PC-9 (cell line): Measurements from ENCODE around the gene PCNX3. TPM values are rescaled to one million over a fixed set of nuclear protein-coding genes. Genes with fewer than 3 reads are reported as not detected.

Source experiments
- BruUV-seq: library from RNA; stranded (reverse); fragments of 400-500 nt; replicated peaks from 2 replicates; lab custom pipeline; 2021; lab: Mats Ljungman, UMichigan
- CTCF ChIA-PET: fragments of 300-600 bp; sonication (Branson Sonifier 250); formaldehyde crosslinking; loops from one replicate; lab custom pipeline; 2022; ENCODE audit warnings: antibody characterized with exemption; lab: Charles Lee
- POLR2A ChIA-PET: fragments of 300-600 bp; sonication (Branson Sonifier 250); formaldehyde crosslinking; loops from one replicate; lab custom pipeline; 2022; ENCODE audit warnings: antibody characterized with exemption; ENCODE audit not compliant: unreplicated experiment; lab: Charles Lee
- DNase-seq, 2 experiments: peaks; one replicate each; pipeline versions ENCODE4 v3.0.0 to v3.0.0-alpha.2; 2015 to 2022; ENCODE audit warnings: mixed read lengths in 1 of 2
- H2AFZ ChIP-seq: fragments of 200-600 bp; sonication (generic); 2 replicates; pipeline ENCODE4 v1.8.1; 2017; ENCODE audit warnings: antibody characterized with exemption
- H3F3A ChIP-seq: fragments of 200-600 bp; sonication (generic); 2 replicates; pipeline ENCODE4 v1.8.1; 2017; ENCODE audit warnings: antibody characterized with exemption, mild to moderate bottlenecking, low read depth; ENCODE audit not compliant: insufficient read depth
- H3K27ac ChIP-seq: fragments of 200-600 bp; sonication (generic); 2 replicates; pipeline ENCODE4 v1.6.1; 2016; ENCODE audit warnings: mixed run types
- H3K27me3 ChIP-seq: fragments of 200-600 bp; sonication (generic); 2 replicates; pipeline ENCODE4 v1.6.1; 2016; ENCODE audit warnings: low read depth, mixed run types; ENCODE audit not compliant: insufficient read depth
- H3K36me3 ChIP-seq: fragments of 200-600 bp; sonication (generic); 2 replicates; pipeline ENCODE4 v1.6.1; 2016; ENCODE audit warnings: low read depth, mixed run types
- H3K4me1 ChIP-seq: fragments of 200-600 bp; sonication (generic); replicated peaks from 2 replicates; pipeline ENCODE4 v1.6.1; 2016; ENCODE audit warnings: mixed run types; ENCODE audit not compliant: insufficient read depth
- H3K4me2 ChIP-seq: fragments of 200-600 bp; sonication (generic); 2 replicates; pipeline ENCODE4 v1.6.1; 2017; ENCODE audit warnings: mixed run types
- H3K4me3 ChIP-seq: fragments of 200-600 bp; sonication (generic); 2 replicates; pipeline ENCODE4 v1.6.1; 2016; ENCODE audit warnings: mixed run types
- H3K79me2 ChIP-seq: fragments of 200-600 bp; sonication (generic); 2 replicates; pipeline ENCODE4 v1.6.1; 2017; ENCODE audit warnings: low read depth, mixed run types
- H3K9me2 ChIP-seq: fragments of 200-600 bp; sonication (generic); 2 replicates; pipeline ENCODE4 v1.8.1; 2017; ENCODE audit warnings: mild to moderate bottlenecking; ENCODE audit not compliant: insufficient read depth
- H3K9me3 ChIP-seq: fragments of 200-600 bp; sonication (generic); 2 replicates; pipeline ENCODE4 v1.8.1; 2016; ENCODE audit warnings: low read depth; ENCODE audit not compliant: insufficient read depth
- H4K20me1 ChIP-seq: fragments of 200-600 bp; sonication (generic); 2 replicates; pipeline ENCODE4 v1.8.1; 2017; ENCODE audit not compliant: insufficient read depth
- EZH2 ChIP-seq: fragments of 200-600 bp; sonication (generic); IDR thresholded peaks from 2 replicates; pipeline ENCODE4 v1.8.0; 2017; ENCODE audit warnings: antibody characterized with exemption, low read depth
- intact Hi-C: fragments of 100-400 bp; cut with micrococcal nuclease; formaldehyde crosslinking; loops from one replicate; pipeline ENCODE4 v1.10.0; 2022; ENCODE audit not compliant: unreplicated experiment
- total RNA-seq: library from RNA; stranded (reverse); gene quantifications from 2 replicates; pipeline ENCODE4 v1.2.3, GENCODE V29; 2021
- TF ChIP-seq, protein P1 (sequence below): fragments of 200-600 bp; sonication (generic); conservative IDR thresholded peaks from 2 replicates; pipeline ENCODE4 v1.6.1; 2017; ENCODE audit warnings: mixed run types, antibody characterized with exemption, mild to moderate bottlenecking, moderate library complexity

PCNX3 gene
- total RNA-seq, 1 experiment from 2014 or later = 76.9 TPM

DNA sequence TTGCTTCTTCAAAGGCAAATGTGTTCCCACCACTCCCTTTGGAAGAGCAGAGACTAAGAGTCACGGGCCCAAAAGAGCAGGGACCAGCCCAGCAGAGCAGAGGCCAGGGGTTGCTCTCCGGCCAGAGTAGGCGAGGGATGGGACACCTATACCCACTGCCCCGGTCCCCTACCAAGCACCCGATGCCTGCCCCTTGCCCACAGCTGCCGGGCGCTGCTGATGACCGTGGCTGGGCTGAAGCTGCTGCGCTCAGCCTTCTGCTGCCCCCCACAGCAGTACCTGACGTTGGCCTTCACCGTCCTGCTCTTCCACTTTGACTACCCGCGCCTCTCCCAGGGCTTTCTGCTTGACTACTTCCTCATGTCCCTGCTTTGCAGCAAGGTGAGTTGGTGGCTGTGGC is 11.6 kb downstream of the PCNX3 start:
- Histone ChIP-seq H3K4me3 (no peak overlapping the region), H3K36me3 (peaks cover 47% of the 10 kb centered on the region), H3K9me3 (no peaks in the 10 kb centered on the region), H3K27me3 (no peaks in the 10 kb centered on the region), H4K20me1 (peaks cover 24% of the 10 kb centered on the region), H3K27ac (no peak overlapping the region), H3K4me1 (no peaks in the 10 kb centered on the region), H2AFZ (no peak overlapping the region), H3F3A (peaks cover 4% of the 10 kb centered on the region; the same call in 1 of the 2 replicates), H3K79me2 (no peaks in the 10 kb centered on the region), H3K4me2 (no peak overlapping the region), H3K9me2 (no peaks in the 10 kb centered on the region)
- no peak for TF ChIP-seq EZH2
- TF ChIP-seq, protein P1, sequence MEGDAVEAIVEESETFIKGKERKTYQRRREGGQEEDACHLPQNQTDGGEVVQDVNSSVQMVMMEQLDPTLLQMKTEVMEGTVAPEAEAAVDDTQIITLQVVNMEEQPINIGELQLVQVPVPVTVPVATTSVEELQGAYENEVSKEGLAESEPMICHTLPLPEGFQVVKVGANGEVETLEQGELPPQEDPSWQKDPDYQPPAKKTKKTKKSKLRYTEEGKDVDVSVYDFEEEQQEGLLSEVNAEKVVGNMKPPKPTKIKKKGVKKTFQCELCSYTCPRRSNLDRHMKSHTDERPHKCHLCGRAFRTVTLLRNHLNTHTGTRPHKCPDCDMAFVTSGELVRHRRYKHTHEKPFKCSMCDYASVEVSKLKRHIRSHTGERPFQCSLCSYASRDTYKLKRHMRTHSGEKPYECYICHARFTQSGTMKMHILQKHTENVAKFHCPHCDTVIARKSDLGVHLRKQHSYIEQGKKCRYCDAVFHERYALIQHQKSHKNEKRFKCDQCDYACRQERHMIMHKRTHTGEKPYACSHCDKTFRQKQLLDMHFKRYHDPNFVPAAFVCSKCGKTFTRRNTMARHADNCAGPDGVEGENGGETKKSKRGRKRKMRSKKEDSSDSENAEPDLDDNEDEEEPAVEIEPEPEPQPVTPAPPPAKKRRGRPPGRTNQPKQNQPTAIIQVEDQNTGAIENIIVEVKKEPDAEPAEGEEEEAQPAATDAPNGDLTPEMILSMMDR = no peak
- ChIA-PET CTCF (no interaction called here), POLR2A (no interaction called here)
- no TSS peak for BruUV-seq
- intact Hi-C loops = no loop called here
- DNase-seq = no peak

DNA sequence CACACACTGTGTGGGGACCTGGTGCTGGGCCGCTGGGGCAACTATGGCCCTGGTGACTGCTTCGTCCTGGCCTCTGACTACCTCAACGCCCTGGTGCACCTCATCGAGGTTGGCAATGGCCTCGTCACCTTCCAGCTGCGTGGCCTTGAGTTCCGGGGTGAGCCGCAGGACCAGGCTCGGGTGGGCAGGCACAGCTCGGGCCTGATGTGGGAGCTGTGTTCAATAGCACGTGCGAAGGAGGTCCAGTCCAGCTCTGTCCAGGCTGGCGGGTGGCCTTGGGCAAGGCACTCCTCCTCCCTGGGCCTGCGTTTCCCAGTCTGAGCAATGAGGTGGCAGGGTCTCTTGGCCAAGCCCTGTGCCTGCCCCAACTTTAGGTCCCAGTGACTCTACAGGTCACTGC is 14.0 kb downstream of the PCNX3 start:
- Histone ChIP-seq H3K9me3 (no peaks in the 10 kb centered on the region), H3K27ac (no peak overlapping the region), H3K4me3 (no peak overlapping the region), H3K79me2 (no peaks in the 10 kb centered on the region), H3K36me3 (peaks cover 40% of the 10 kb centered on the region), H3K4me1 (no peaks in the 10 kb centered on the region), H3K4me2 (no peak overlapping the region), H4K20me1 (peaks cover 13% of the 10 kb centered on the region), H3K27me3 (no peaks in the 10 kb centered on the region), H3F3A (peaks cover 4% of the 10 kb centered on the region; the same call in 1 of the 2 replicates), H2AFZ (no peak overlapping the region), H3K9me2 (no peaks in the 10 kb centered on the region)
- no peak for TF ChIP-seq EZH2
- TF ChIP-seq, protein P1 = no peak
- intact Hi-C loops = no loop called here
- POLR2A ChIA-PET = interaction anchor here (0.6 kb wide), 1 partner anchor 76 kb away, joined by 6 read pairs; no protein-coding TSS in a partner anchor
- CTCF ChIA-PET = no interaction called here
- no TSS peak for BruUV-seq
- no peak for DNase-seq

DNA sequence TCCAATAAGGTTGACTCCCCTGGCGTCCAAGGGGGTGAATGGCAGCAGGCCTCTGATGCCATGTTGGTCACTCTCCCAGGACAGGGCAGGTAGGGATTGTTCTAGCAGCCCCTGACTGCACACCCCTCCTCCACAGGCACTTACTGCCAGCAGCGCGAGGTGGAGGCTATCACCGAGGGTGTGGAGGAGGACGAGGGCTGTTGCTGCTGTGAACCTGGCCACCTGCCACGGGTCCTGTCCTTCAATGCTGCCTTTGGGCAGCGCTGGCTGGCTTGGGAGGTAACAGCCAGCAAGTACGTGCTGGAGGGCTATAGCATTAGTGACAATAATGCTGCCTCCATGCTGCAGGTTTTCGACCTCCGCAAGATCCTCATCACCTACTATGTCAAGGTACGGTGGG is 14.6 kb downstream of the PCNX3 start:
- DNase-seq = no peak
- no peaks in the 10 kb centered on the region for H3K9me2 ChIP-seq
- intact Hi-C loops = no loop called here
- H3K4me2 ChIP-seq = no peak overlapping the region
- POLR2A ChIA-PET = no interaction called here
- H3K79me2 ChIP-seq = no peaks in the 10 kb centered on the region
- no peaks in the 10 kb centered on the region for H3K27me3 ChIP-seq
- H3K4me3 ChIP-seq = no peak overlapping the region
- H3K27ac ChIP-seq = no peak overlapping the region
- CTCF ChIA-PET = no interaction called here
- no peak for TF ChIP-seq EZH2
- TF ChIP-seq, protein P1 = no peak
- H3F3A ChIP-seq = peaks cover 5% of the 10 kb centered on the region; the same call in 1 of the 2 replicates
- peaks cover 13% of the 10 kb centered on the region for H4K20me1 ChIP-seq
- H2AFZ ChIP-seq = no peak overlapping the region
- no peaks in the 10 kb centered on the region for H3K4me1 ChIP-seq
- H3K36me3 ChIP-seq = peaks cover 38% of the 10 kb centered on the region
- no TSS peak for BruUV-seq
- H3K9me3 ChIP-seq = no peaks in the 10 kb centered on the region
